T-helper 17 cell (primary cell): Measurements from ENCODE around the gene TMIE. TPM values are rescaled to one million over a fixed set of nuclear protein-coding genes. Genes with fewer than 3 reads are reported as not detected.

Experiments used
- ATAC-seq: fragments of 150-1000 bp; cut with Tn5 transposase; 2 replicates; pipeline ENCODE4 v1.10.0; 2021; ENCODE audit warnings: mild to moderate bottlenecking, moderate library complexity
- DNase-seq, 3 donors: peaks; one replicate each; pipeline versions ENCODE4 v3.0.0 to v3.0.0-alpha.2; 2020 to 2021
- H3K9me3 ChIP-seq: one replicate; pipeline ENCODE4 v1.7.0; 2013; ENCODE audit warnings: low read length, mild to moderate bottlenecking; ENCODE audit not compliant: control insufficient read depth, poor library complexity, severe bottlenecking
- H3K27ac Mint-ChIP-seq: one replicate; pipeline ENCODE4 v1.8.0; 2022; ENCODE audit warnings: mild to moderate bottlenecking, moderate library complexity, mixed read lengths
- H3K27me3 Mint-ChIP-seq: one replicate; pipeline ENCODE4 v1.8.0; 2022; ENCODE audit warnings: mixed read lengths
- H3K36me3 Mint-ChIP-seq: one replicate; pipeline ENCODE4 v1.8.0; 2022; ENCODE audit warnings: low read depth, mixed read lengths
- H3K4me1 Mint-ChIP-seq: one replicate; pipeline ENCODE4 v1.8.0; 2022; ENCODE audit warnings: mild to moderate bottlenecking, mixed read lengths
- H3K4me3 Mint-ChIP-seq: one replicate; pipeline ENCODE4 v1.8.0; 2022; ENCODE audit warnings: mild to moderate bottlenecking, moderate library complexity, mixed read lengths
- total RNA-seq, 4 donors: library from RNA in 2 of 4; stranded (reverse) in 2 of 4; gene quantifications; one replicate each; pipeline ENCODE4 v1.2.3 and lab custom pipeline; 2022 to 2026

Gene TMIE
- total RNA-seq, 2 donors from 2014 or later: 0.86 to 1.3 TPM

GRCh38 chr3:46672349-46672695 lies 28.9 kb upstream of the TMIE start:
- H3K27ac Mint-ChIP-seq: no peak overlapping the region
- ATAC-seq: no peak

GRCh38 chr3:46673151-46674030 lies 27.8 kb upstream of the TMIE start:
- no peak for ATAC-seq
- H3K4me1 Mint-ChIP-seq: peaks cover 2% of the 10 kb centered on the region
- peak in 1 of 3 donors; percentile 9 for DNase-seq

More at GRCh38 chr3:46672349-46672695, 28.9 kb upstream of the TMIE start:
- Mint-ChIP-seq H3K36me3 (peaks cover 3% of the 10 kb centered on the region), H3K4me3 (no peak overlapping the region), H3K4me1 (peaks cover 5% of the 10 kb centered on the region), H3K27me3 (no peaks in the 10 kb centered on the region)
- peak in 2 of 3 donors; percentile 1 to 2 for DNase-seq
- no peaks in the 10 kb centered on the region for H3K9me3 ChIP-seq

GRCh38 chr3:46674031-46674845 lies 27.0 kb upstream of the TMIE start:
- no peaks in the 10 kb centered on the region for H3K9me3 ChIP-seq
- Mint-ChIP-seq H3K36me3 (peaks cover 3% of the 10 kb centered on the region), H3K4me1 (peaks cover 2% of the 10 kb centered on the region), H3K4me3 (no peak overlapping the region), H3K27me3 (no peaks in the 10 kb centered on the region), H3K27ac (no peak overlapping the region)
- DNase-seq (peak in 1 of 3 donors; percentile 5), ATAC-seq (no peak)

More at GRCh38 chr3:46673151-46674030, 27.8 kb upstream of the TMIE start:
- Mint-ChIP-seq H3K27me3 (no peaks in the 10 kb centered on the region), H3K4me3 (no peak overlapping the region), H3K27ac (no peak overlapping the region), H3K36me3 (peaks cover 3% of the 10 kb centered on the region)
- no peaks in the 10 kb centered on the region for H3K9me3 ChIP-seq

- no peaks in the 10 kb centered on the region for H3K9me3 ChIP-seq
- Mint-ChIP-seq H3K27me3 (no peaks in the 10 kb centered on the region), H3K4me3 (no peak overlapping the region), H3K36me3 (peaks cover 6% of the 10 kb centered on the region), H3K27ac (no peak overlapping the region), H3K4me1 (peaks cover 3% of the 10 kb centered on the region)
- no peak for ATAC-seq
- DNase-seq: no peak
These were observed 25.8 kb upstream of the TMIE start for GRCh38 chr3:46675426-46675825.

GRCh38 chr3:46675843-46676567 lies 25.2 kb upstream of the TMIE start:
- H3K9me3 ChIP-seq: no peaks in the 10 kb centered on the region
- peaks cover 3% of the 10 kb centered on the region for H3K4me1 Mint-ChIP-seq
- no peak for DNase-seq
- no peak overlapping the region for H3K27ac Mint-ChIP-seq
- ATAC-seq: no peak
- H3K27me3 Mint-ChIP-seq: no peaks in the 10 kb centered on the region
- H3K4me3 Mint-ChIP-seq: no peak overlapping the region
- peaks cover 9% of the 10 kb centered on the region for H3K36me3 Mint-ChIP-seq

- Mint-ChIP-seq H3K4me3 (no peak overlapping the region), H3K27me3 (no peaks in the 10 kb centered on the region), H3K27ac (no peak overlapping the region), H3K4me1 (peaks cover 3% of the 10 kb centered on the region), H3K36me3 (peaks cover 9% of the 10 kb centered on the region)
- no peak for ATAC-seq
- no peak for DNase-seq
- no peaks in the 10 kb centered on the region for H3K9me3 ChIP-seq
These were observed 24.4 kb upstream of the TMIE start for GRCh38 chr3:46676601-46677410.

- Mint-ChIP-seq H3K4me3 (no peak overlapping the region), H3K4me1 (peaks cover 3% of the 10 kb centered on the region), H3K27me3 (no peaks in the 10 kb centered on the region), H3K36me3 (peaks cover 9% of the 10 kb centered on the region), H3K27ac (no peak overlapping the region)
- DNase-seq (no peak), ATAC-seq (no peak)
- no peaks in the 10 kb centered on the region for H3K9me3 ChIP-seq
These were observed 23.8 kb upstream of the TMIE start for GRCh38 chr3:46677411-46677726.

GRCh38 chr3:46678280-46678679 lies 22.9 kb upstream of the TMIE start:
- H3K27me3 Mint-ChIP-seq: no peaks in the 10 kb centered on the region
- H3K36me3 Mint-ChIP-seq: peaks cover 9% of the 10 kb centered on the region
- no peak overlapping the region for H3K27ac Mint-ChIP-seq
- H3K4me3 Mint-ChIP-seq: no peak overlapping the region
- ATAC-seq: no peak
- peaks cover 3% of the 10 kb centered on the region for H3K4me1 Mint-ChIP-seq
- DNase-seq: no peak
- no peaks in the 10 kb centered on the region for H3K9me3 ChIP-seq

GRCh38 chr3:46679681-46680080 lies 21.5 kb upstream of the TMIE start:
- peak overlapping the region; percentile 29 for H3K27ac Mint-ChIP-seq
- no peaks in the 10 kb centered on the region for H3K9me3 ChIP-seq
- DNase-seq (no peak), ATAC-seq (no peak)
- no peaks in the 10 kb centered on the region for H3K27me3 Mint-ChIP-seq
- H3K4me3 Mint-ChIP-seq: no peak overlapping the region
- H3K36me3 Mint-ChIP-seq: peaks cover 9% of the 10 kb centered on the region
- peaks cover 5% of the 10 kb centered on the region for H3K4me1 Mint-ChIP-seq

- DNase-seq: no peak
- H3K9me3 ChIP-seq: no peaks in the 10 kb centered on the region
- no peak for ATAC-seq
- Mint-ChIP-seq H3K27ac (no peak overlapping the region), H3K36me3 (peaks cover 9% of the 10 kb centered on the region), H3K27me3 (no peaks in the 10 kb centered on the region), H3K4me3 (no peak overlapping the region), H3K4me1 (peaks cover 5% of the 10 kb centered on the region)
These were observed 20.8 kb upstream of the TMIE start for GRCh38 chr3:46680298-46680826.

GRCh38 chr3:46681387-46681786 lies 19.8 kb upstream of the TMIE start:
- no peak overlapping the region for H3K27ac Mint-ChIP-seq
- DNase-seq: no peak
- no peaks in the 10 kb centered on the region for H3K9me3 ChIP-seq
- no peaks in the 10 kb centered on the region for H3K27me3 Mint-ChIP-seq
- ATAC-seq: no peak
- H3K36me3 Mint-ChIP-seq: peaks cover 12% of the 10 kb centered on the region
- no peak overlapping the region for H3K4me3 Mint-ChIP-seq
- H3K4me1 Mint-ChIP-seq: peaks cover 5% of the 10 kb centered on the region

GRCh38 chr3:46681856-46682540 lies 19.2 kb upstream of the TMIE start:
- peaks cover 5% of the 10 kb centered on the region for H3K4me1 Mint-ChIP-seq
- ATAC-seq (no peak), DNase-seq (no peak)
- no peak overlapping the region for H3K27ac Mint-ChIP-seq
- H3K27me3 Mint-ChIP-seq: no peaks in the 10 kb centered on the region
- peaks cover 12% of the 10 kb centered on the region for H3K36me3 Mint-ChIP-seq
- no peak overlapping the region for H3K4me3 Mint-ChIP-seq
- no peaks in the 10 kb centered on the region for H3K9me3 ChIP-seq
